NCI-H2196 (cell line): ENCODE data around the gene KCND3.

Experiments used
- DNase-seq: peaks from one replicate; lab custom pipeline; 2025; ENCODE audit not compliant: unreplicated experiment; lab: John Stamatoyannopoulos, UW

KCND3 gene

DNA sequence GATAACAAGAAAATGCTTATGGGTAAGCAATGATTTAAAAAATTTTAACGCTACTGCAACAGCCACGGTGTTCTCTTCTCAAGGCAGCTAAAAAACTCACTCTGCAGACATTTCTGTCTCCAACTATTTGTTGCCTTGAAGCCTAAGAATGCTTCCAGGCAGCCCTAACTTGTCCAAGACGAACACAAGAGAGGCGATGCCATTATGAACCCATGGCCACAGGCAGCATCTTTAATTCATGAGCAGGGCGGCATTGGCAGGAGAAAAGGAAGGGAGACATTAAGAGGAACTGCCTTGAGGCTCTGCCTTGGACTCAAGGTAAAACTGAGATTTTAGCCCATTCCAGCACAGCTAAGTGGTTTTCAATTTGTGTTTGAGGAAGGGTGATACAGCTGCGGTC lies 67.5 kb downstream of the KCND3 start:
- no peak for DNase-seq

GRCh38 chr1:111920221-111921024 lies 69.0 kb downstream of the KCND3 start:
- peak; percentile 69 for DNase-seq

GRCh38 chr1:111911776-111912515 lies 77.5 kb downstream of the KCND3 start:
- DNase-seq, result no peak

DNA sequence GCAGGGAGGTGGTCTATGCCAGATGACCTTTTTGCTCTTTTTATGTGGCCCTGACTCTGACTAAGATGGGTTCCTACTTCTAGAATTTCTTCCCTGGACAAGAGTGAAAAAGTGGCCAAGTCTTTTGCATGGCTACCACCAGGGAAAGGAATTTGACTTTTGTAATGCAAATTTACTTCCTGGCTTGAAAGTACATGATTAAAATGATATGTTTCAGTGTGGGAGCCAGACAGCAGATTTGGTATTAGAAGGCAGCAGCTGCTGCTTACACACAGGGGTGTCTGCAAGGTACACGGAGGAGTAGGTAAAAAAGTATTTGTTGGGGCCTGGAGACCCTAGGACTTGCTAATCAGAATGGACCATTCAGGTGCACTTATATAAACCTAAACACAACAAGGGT lies 78.4 kb downstream of the KCND3 start:
- DNase-seq, result no peak

DNA sequence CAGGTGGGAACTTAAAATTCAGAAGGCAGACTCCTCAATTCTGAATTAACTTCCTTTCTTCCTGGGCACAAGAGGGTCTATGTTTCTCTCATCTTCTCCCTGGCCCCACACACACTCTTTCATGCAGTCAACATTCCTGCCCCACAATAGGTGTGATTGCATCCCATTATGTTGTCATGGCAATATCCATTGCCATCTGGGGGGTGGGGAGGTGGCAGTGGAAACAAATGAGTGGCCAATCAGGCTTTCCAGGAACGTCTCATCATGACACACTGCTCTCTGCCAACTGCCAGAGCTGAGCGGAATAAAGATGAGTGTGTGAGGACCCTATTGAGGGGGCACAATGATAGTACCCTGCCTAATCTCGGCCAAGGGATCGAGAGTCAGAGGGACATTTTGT lies 80.4 kb downstream of the KCND3 start:
- no peak for DNase-seq

DNA sequence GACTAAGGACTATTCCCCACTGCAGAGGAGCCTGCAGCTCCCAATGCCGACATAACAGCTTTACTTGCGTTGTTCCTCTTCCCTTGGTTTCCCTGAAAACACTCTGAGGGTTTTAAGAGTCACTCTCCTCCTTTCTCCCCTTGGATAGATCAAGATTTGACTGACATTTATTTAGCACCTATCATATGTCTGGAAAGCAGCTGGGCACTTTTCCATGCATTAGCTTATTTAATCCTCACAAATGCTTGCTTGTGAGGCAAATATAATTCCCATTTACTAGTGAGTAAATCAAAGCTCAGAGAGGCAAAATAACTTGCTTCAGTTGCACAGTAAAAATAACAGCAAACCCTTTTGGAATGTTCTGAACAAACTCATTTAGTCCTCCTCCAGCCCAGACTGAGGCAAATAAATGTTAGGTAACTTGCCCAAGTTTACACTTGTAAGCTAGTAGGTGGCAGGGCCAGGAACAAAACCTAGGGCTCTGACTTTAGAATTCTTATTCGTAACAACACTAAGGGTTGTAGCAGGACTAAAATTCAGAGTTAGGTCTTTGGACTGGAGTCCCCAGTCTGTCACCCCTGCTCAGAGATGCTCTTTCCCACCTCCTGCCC lies 81.4 kb downstream of the KCND3 start:
- no peak for DNase-seq

GRCh38 chr1:111907321-111907720 lies 82.1 kb downstream of the KCND3 start:
- DNase-seq, result no peak

DNA sequence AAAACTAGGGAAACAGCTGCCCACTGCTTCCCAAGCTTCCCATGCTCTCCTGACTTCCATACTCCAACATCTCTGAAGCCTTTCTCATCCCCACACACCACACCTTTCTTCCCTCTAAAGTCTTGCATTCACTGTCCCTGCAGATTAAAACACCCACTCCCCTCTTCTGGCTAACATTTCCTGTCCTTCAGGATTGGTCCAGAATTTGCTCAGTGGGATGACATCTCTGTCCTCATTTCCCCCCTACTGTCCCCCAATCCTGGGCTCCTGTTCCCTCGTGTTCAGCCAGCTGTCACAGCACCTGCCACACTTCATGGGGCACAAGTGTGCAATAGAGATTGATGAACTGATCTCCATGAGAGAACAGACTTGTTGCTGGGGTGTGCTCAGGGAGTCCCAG lies 82.7 kb downstream of the KCND3 start:
- DNase-seq, result no peak

- no peak for DNase-seq
Measured at GRCh38 chr1:111906111-111906510, 83.4 kb downstream of the KCND3 start.

- no peak for DNase-seq
Measured at GRCh38 chr1:111904478-111905218, 84.8 kb downstream of the KCND3 start.

- DNase-seq, result no peak
Measured at GRCh38 chr1:111903871-111904449, 85.5 kb downstream of the KCND3 start.

- DNase-seq, result no peak
Measured at GRCh38 chr1:111903148-111903870, 86.2 kb downstream of the KCND3 start.

DNA sequence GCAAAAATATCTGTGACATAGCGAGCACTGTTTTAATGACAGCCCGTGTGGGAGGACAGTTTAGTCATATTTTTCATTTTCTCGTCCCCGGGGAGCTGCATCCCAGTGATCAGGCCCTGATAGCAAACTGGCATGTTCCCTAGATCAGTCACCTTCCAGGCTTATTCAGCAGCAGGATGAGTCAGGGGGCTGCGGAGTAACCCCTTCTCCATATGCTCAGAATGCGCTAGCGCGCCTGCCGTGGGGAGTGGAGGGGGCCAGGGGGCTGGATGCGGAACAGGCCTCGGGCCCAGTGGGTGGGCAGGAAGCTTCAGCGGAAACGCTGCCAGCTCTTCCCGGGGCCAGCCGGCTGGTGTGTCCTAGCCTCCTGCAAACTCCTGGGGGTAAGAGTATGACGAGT lies 94.0 kb downstream of the KCND3 start:
- DNase-seq, result no peak

DNA sequence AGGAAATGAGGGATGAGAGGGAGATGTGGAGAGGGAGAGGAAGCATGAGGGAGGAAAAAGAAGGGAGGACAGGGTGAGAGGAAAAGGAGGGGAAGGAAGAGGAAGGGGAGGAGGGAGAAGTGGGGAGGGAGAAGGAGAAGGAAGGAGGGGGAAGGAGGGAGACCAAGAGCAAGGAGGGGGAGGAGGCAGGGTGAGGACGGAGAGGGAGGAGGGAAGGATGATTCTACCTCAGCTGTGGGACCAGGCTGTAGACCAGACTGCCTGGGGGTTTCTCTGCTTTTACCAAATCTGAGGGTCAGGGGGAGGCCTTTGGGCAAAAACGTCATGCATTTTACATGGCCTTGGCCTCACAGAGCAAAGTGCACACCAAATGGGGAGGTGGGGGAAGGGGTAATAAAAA lies 94.5 kb downstream of the KCND3 start:
- DNase-seq, result no peak

DNA sequence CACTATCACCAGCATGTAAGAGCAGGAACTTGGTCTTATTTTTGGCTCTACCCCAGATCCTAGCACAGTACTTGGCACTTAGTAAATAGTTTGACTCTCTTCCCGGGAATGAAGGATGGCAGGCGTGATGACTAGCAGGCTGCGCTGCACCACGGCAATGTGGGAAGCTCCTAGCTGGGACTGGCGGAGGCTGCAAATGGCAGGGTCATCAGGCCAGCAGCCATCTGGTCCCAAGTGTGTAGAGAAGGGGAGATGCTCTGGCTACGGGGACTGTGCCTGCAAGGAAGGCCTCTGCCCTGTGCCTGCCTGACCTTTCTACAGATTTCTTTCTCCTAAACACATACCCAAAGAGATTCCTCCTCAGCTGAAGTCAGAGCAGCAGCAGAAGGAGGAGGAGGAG lies 95.0 kb downstream of the KCND3 start:
- DNase-seq, result no peak

DNA sequence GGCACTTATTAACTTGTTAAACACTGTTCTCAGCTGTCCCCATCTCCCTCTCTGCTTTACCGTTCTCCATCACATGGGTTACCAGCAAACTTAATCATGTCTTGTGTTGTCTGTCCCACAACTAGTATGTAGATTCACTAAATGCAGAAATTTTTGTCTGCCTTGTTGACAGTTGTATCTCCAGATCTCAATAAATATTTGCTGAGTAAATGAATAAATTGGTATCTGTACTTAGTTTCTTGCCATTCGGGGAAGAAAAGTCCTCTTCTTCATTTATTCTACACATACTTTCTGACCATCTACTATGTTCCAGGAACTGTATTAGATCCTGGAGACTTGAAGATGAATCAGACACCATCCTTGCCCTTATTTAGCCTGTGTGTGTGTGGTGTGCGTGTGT lies 97.9 kb downstream of the KCND3 start:
- no peak for DNase-seq

DNA sequence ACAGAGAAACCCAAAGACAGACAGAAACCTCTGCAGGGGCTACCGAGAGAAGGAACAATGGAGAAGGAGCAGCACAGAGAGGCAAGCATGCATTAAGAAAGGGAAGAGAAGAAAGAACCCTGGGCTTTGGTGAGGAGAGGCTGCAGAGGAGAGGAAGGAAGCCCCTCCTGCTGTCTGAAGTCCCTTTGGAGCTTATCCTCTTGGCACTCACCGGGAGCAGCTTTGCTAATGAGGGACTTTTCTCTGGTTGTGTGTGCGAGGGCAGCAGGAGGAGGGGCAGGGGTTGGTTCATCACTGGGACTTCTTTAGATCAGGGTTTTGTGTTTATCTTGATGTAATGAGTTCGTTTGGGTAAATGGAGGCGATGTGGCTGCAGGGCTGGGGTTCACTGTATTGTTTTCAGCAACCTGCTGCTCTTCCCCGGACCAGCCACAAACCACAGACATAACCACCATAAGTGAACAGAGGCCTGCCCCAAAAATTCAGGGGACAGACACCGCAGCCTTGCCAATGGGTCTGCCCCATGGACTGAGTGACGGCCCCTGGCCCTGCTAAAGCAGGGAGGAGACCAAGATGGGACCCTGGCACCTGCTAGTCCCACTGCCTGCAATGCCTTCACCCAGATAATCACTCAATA lies 100.6 kb downstream of the KCND3 start:
- no peak for DNase-seq

DNA sequence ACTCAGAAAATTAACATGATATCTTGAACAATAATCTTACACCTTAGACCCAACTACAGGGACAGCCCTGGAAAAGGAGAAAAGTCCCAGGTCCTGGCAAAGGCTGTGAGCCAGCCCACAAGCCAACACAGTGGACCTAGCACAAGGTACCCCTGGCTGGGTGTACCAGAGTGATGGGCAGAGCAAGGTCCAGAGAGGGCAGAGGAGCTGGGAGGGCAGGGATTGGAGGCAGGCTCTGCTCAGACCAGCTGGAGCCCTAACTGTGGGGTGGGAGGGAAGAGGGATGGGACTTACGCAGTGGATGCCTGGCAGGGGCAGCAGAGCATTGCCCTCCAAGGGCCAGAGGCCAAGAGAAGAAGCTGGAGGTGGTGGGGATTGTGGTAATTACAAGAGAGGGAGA lies 101.6 kb downstream of the KCND3 start:
- DNase-seq, result no peak

- no peak for DNase-seq
Measured at GRCh38 chr1:111887385-111887784, 102.1 kb downstream of the KCND3 start.

- no peak for DNase-seq
Measured at GRCh38 chr1:111886741-111887140, 102.7 kb downstream of the KCND3 start.
